ENCODE results near the gene DTNB.
"Not testable (repeated sequence)": the region's sequence is repeated elsewhere in the genome, so short reads cannot be mapped to it uniquely, and the experiment has no call there.

DTNB gene

GRCh38 chr2:25651782-25652455, 21.5 kb downstream of the DTNB start:
- 90% methylated on average over 1 of the region's 1 CpG for WGBS
- H3K9me3 ChIP-seq (ENCODE audit: insufficient read depth, low read depth, low read length), result no peaks in the 10 kb centered on the region
- H3K9ac ChIP-seq (ENCODE audit: low read depth, low read length), result no peak overlapping the region
- H3K4me3 ChIP-seq (ENCODE audit: low read length), result no peak overlapping the region
- peaks cover 23% of the 10 kb centered on the region for H3K36me3 ChIP-seq (ENCODE audit: insufficient read depth, low read length)
- no peaks in the 10 kb centered on the region for H3K4me1 ChIP-seq (ENCODE audit: insufficient read depth, low read length)
- H3K27ac ChIP-seq (ENCODE audit: low read depth, low read length), result no peak overlapping the region
- H3K27me3 ChIP-seq (ENCODE audit: insufficient read depth, low read length), result no peaks in the 10 kb centered on the region

GRCh38 chr2:25651066-25651465, 22.3 kb downstream of the DTNB start:
- Histone ChIP-seq H3K4me1 (ENCODE audit: insufficient read depth, low read length) (no peaks in the 10 kb centered on the region), H3K9me3 (ENCODE audit: insufficient read depth, low read depth, low read length) (no peaks in the 10 kb centered on the region), H3K27me3 (ENCODE audit: insufficient read depth, low read length) (no peaks in the 10 kb centered on the region), H3K9ac (ENCODE audit: low read depth, low read length) (no peak overlapping the region), H3K27ac (ENCODE audit: low read depth, low read length) (no peak overlapping the region), H3K4me3 (ENCODE audit: low read length) (no peak overlapping the region), H3K36me3 (ENCODE audit: insufficient read depth, low read length) (peaks cover 23% of the 10 kb centered on the region)
- 68% methylated on average over 2 of the region's 2 CpGs for WGBS

DNA sequence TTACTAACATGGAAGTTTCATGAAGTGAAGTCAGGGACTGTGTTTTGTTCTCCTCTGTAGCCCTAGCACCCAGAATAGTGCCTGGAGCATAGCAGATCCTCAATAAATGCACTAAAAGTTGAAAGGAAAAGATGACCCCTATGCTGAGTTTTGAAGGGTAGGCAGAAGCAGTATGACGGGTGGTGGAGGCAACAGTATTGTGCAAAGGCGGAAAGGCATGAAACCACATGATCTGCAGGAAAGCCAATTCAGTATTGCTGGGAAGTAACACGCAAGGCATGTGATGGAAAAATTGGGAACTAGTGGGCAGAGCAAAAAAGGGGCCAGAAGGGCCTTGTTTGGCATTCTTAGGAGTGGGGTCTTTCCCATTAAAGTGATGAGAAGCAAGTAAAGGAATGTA, 23.1 kb downstream of the DTNB start:
- H3K36me3 ChIP-seq (ENCODE audit: insufficient read depth, low read length), result peaks cover 23% of the 10 kb centered on the region
- no peak overlapping the region for H3K4me3 ChIP-seq (ENCODE audit: low read length)
- no peaks in the 10 kb centered on the region for H3K4me1 ChIP-seq (ENCODE audit: insufficient read depth, low read length)
- no peaks in the 10 kb centered on the region for H3K9me3 ChIP-seq (ENCODE audit: insufficient read depth, low read depth, low read length)
- H3K27me3 ChIP-seq (ENCODE audit: insufficient read depth, low read length), result no peaks in the 10 kb centered on the region
- H3K9ac ChIP-seq (ENCODE audit: low read depth, low read length), result no peak overlapping the region
- WGBS, result 96% methylated on average over 3 of the region's 3 CpGs
- no peak overlapping the region for H3K27ac ChIP-seq (ENCODE audit: low read depth, low read length)

- Histone ChIP-seq H3K9me3 (ENCODE audit: insufficient read depth, low read depth, low read length) (no peaks in the 10 kb centered on the region), H3K27ac (ENCODE audit: low read depth, low read length) (no peak overlapping the region), H3K4me1 (ENCODE audit: insufficient read depth, low read length) (no peaks in the 10 kb centered on the region), H3K36me3 (ENCODE audit: insufficient read depth, low read length) (peaks cover 23% of the 10 kb centered on the region), H3K27me3 (ENCODE audit: insufficient read depth, low read length) (no peaks in the 10 kb centered on the region), H3K4me3 (ENCODE audit: low read length) (no peak overlapping the region), H3K9ac (ENCODE audit: low read depth, low read length) (no peak overlapping the region)
- 96% methylated on average over 3 of the region's 4 CpGs for WGBS
Measured at GRCh38 chr2:25649786-25650185, 23.6 kb downstream of the DTNB start.

- Histone ChIP-seq H3K36me3 (ENCODE audit: insufficient read depth, low read length) (peaks cover 11% of the 10 kb centered on the region), H3K4me3 (ENCODE audit: low read length) (no peak overlapping the region), H3K9ac (ENCODE audit: low read depth, low read length) (no peak overlapping the region), H3K27ac (ENCODE audit: low read depth, low read length) (no peak overlapping the region), H3K4me1 (ENCODE audit: insufficient read depth, low read length) (no peaks in the 10 kb centered on the region), H3K27me3 (ENCODE audit: insufficient read depth, low read length) (no peaks in the 10 kb centered on the region), H3K9me3 (ENCODE audit: insufficient read depth, low read depth, low read length) (no peaks in the 10 kb centered on the region)
- WGBS, result 92% methylated on average over 3 of the region's 3 CpGs
Measured at GRCh38 chr2:25642298-25642697, 31.1 kb downstream of the DTNB start.

GRCh38 chr2:25639696-25640095, 33.7 kb downstream of the DTNB start:
- Histone ChIP-seq H3K27me3 (ENCODE audit: insufficient read depth, low read length) (no peaks in the 10 kb centered on the region), H3K9me3 (ENCODE audit: insufficient read depth, low read depth, low read length) (no peaks in the 10 kb centered on the region), H3K9ac (ENCODE audit: low read depth, low read length) (no peak overlapping the region), H3K27ac (ENCODE audit: low read depth, low read length) (no peak overlapping the region), H3K36me3 (ENCODE audit: insufficient read depth, low read length) (peaks cover 11% of the 10 kb centered on the region), H3K4me1 (ENCODE audit: insufficient read depth, low read length) (no peaks in the 10 kb centered on the region), H3K4me3 (ENCODE audit: low read length) (no peak overlapping the region)
- whole genome bisulfite sequencing, result 97% methylated on average over 17 of the region's 17 CpGs

DNA sequence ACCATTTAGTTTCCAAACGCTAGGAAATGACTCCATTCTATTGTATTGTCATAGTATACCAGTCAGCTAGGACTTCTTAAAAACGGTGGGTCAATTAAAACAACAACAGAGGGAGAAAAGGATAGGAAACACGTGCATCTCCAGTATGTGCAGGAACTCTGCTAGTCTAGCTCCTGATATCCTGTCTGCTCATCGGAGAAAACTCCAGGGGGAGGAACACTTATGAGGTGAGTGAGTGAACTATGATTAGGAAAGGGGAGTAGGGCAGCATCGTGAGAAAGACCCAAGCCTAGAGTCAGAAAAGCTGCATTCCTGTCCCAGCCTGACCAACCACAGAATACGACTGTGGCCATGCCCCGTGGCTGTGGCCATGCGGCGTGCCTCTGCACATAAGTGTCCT, 34.2 kb downstream of the DTNB start:
- 93% methylated on average over 9 of the region's 9 CpGs for WGBS
- Histone ChIP-seq H3K36me3 (ENCODE audit: insufficient read depth, low read length) (peaks cover 7% of the 10 kb centered on the region), H3K4me1 (ENCODE audit: insufficient read depth, low read length) (no peaks in the 10 kb centered on the region), H3K9ac (ENCODE audit: low read depth, low read length) (no peak overlapping the region), H3K27ac (ENCODE audit: low read depth, low read length) (no peak overlapping the region), H3K4me3 (ENCODE audit: low read length) (no peak overlapping the region), H3K27me3 (ENCODE audit: insufficient read depth, low read length) (no peaks in the 10 kb centered on the region), H3K9me3 (ENCODE audit: insufficient read depth, low read depth, low read length) (no peaks in the 10 kb centered on the region)

- peaks cover 6% of the 10 kb centered on the region for H3K36me3 ChIP-seq (ENCODE audit: insufficient read depth, low read length)
- WGBS, result 84% methylated on average over 1 of the region's 1 CpG
Measured at GRCh38 chr2:25635797-25636196, 37.6 kb downstream of the DTNB start.

GRCh38 chr2:25633801-25634200, 39.6 kb downstream of the DTNB start:
- H3K27me3 ChIP-seq (ENCODE audit: insufficient read depth, low read length); H3K4me1 ChIP-seq (ENCODE audit: insufficient read depth, low read length); H3K4me3 ChIP-seq (ENCODE audit: low read length); H3K27ac ChIP-seq (ENCODE audit: low read depth, low read length); H3K9me3 ChIP-seq (ENCODE audit: insufficient read depth, low read depth, low read length); H3K36me3 ChIP-seq (ENCODE audit: insufficient read depth, low read length); H3K9ac ChIP-seq (ENCODE audit: low read depth, low read length): not testable (repeated sequence)
- 94% methylated on average over 34 of the region's 34 CpGs for WGBS

More at GRCh38 chr2:25635797-25636196, 37.6 kb downstream of the DTNB start:
- no peak overlapping the region for H3K27ac ChIP-seq (ENCODE audit: low read depth, low read length)
- H3K4me1 ChIP-seq (ENCODE audit: insufficient read depth, low read length), result no peaks in the 10 kb centered on the region
- H3K27me3 ChIP-seq (ENCODE audit: insufficient read depth, low read length), result no peaks in the 10 kb centered on the region
- no peak overlapping the region for H3K4me3 ChIP-seq (ENCODE audit: low read length)
- no peak overlapping the region for H3K9ac ChIP-seq (ENCODE audit: low read depth, low read length)
- no peaks in the 10 kb centered on the region for H3K9me3 ChIP-seq (ENCODE audit: insufficient read depth, low read depth, low read length)

- no peak overlapping the region for H3K4me3 ChIP-seq (ENCODE audit: low read length)
Measured at GRCh38 chr2:25632396-25632795, 41.0 kb downstream of the DTNB start.

GRCh38 chr2:25624635-25625034, 48.7 kb downstream of the DTNB start:
- Histone ChIP-seq H3K9ac (ENCODE audit: low read depth, low read length) (no peak overlapping the region), H3K36me3 (ENCODE audit: insufficient read depth, low read length) (peaks cover 57% of the 10 kb centered on the region), H3K27ac (ENCODE audit: low read depth, low read length) (no peak overlapping the region), H3K4me3 (ENCODE audit: low read length) (no peak overlapping the region), H3K4me1 (ENCODE audit: insufficient read depth, low read length) (no peaks in the 10 kb centered on the region), H3K27me3 (ENCODE audit: insufficient read depth, low read length) (no peaks in the 10 kb centered on the region), H3K9me3 (ENCODE audit: insufficient read depth, low read depth, low read length) (no peaks in the 10 kb centered on the region)
- 100% methylated on average over 2 of the region's 2 CpGs for WGBS

More at GRCh38 chr2:25632396-25632795, 41.0 kb downstream of the DTNB start:
- Histone ChIP-seq H3K4me1 (ENCODE audit: insufficient read depth, low read length) (no peaks in the 10 kb centered on the region), H3K36me3 (ENCODE audit: insufficient read depth, low read length) (peaks cover 11% of the 10 kb centered on the region), H3K27ac (ENCODE audit: low read depth, low read length) (no peak overlapping the region), H3K27me3 (ENCODE audit: insufficient read depth, low read length) (no peaks in the 10 kb centered on the region), H3K9me3 (ENCODE audit: insufficient read depth, low read depth, low read length) (no peaks in the 10 kb centered on the region), H3K9ac (ENCODE audit: low read depth, low read length) (no peak overlapping the region)
- WGBS, result 96% methylated on average over 2 of the region's 2 CpGs

DNA sequence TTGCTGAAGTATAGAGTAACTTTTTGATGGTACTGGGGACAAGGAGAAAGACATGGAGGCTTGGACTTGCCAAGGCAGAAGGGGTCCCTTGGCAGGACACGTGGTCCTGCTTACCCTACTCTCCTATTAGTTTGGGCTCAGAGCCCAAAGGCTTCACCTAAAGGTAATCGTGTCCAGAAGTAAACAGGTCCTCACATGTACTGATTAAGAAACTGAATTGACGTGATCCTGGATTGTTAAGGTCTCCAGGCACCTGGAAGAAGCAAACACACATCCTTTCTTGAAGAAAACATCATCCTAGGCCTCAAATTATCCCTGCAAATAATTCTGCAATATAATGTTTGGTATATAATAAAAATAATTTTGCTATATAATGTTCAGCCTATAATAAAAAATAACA, 50.0 kb downstream of the DTNB start:
- Histone ChIP-seq H3K36me3 (ENCODE audit: insufficient read depth, low read length) (peaks cover 54% of the 10 kb centered on the region), H3K27me3 (ENCODE audit: insufficient read depth, low read length) (no peaks in the 10 kb centered on the region), H3K4me1 (ENCODE audit: insufficient read depth, low read length) (no peaks in the 10 kb centered on the region), H3K9me3 (ENCODE audit: insufficient read depth, low read depth, low read length) (no peaks in the 10 kb centered on the region), H3K4me3 (ENCODE audit: low read length) (no peak overlapping the region), H3K27ac (ENCODE audit: low read depth, low read length) (no peak overlapping the region), H3K9ac (ENCODE audit: low read depth, low read length) (no peak overlapping the region)
- WGBS, result 90% methylated on average over 3 of the region's 3 CpGs

All from HUES64 (cell line).